Measurements from ENCODE around the gene CCDC85C. TPM values are rescaled to one million over a fixed set of nuclear protein-coding genes. Genes with fewer than 3 reads are reported as not detected.

Gene CCDC85C
- total RNA-seq, 1 donor, result 0.81 TPM

- no peak for DNase-seq (ENCODE audit: low read depth in 2 of 3, low spot score in 2 of 3)
Measured at GRCh38 chr14:99632410-99633035, 28.5 kb upstream of the CCDC85C start.

DNA sequence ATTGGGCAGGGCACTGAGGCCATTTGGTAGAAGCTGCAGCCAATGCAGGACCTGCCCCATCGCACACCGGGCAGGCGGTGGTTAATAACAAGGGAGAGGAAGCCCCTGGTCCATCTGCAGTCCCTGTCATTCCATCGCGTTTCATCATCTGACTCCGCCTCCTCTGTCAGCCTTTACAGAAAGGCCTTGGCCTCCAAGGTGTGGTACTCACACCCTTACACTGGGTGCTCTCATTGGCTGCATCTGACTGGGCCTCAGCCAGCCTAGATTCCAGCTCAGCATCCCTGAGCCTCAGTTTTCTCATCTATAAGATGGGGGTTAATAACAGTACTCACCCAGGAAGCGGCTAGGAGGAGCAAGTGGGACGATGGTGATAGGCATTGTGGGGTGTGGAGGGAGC, 26.2 kb upstream of the CCDC85C start:
- DNase-seq (ENCODE audit: low read depth in 2 of 3, low spot score in 2 of 3), result no peak

DNA sequence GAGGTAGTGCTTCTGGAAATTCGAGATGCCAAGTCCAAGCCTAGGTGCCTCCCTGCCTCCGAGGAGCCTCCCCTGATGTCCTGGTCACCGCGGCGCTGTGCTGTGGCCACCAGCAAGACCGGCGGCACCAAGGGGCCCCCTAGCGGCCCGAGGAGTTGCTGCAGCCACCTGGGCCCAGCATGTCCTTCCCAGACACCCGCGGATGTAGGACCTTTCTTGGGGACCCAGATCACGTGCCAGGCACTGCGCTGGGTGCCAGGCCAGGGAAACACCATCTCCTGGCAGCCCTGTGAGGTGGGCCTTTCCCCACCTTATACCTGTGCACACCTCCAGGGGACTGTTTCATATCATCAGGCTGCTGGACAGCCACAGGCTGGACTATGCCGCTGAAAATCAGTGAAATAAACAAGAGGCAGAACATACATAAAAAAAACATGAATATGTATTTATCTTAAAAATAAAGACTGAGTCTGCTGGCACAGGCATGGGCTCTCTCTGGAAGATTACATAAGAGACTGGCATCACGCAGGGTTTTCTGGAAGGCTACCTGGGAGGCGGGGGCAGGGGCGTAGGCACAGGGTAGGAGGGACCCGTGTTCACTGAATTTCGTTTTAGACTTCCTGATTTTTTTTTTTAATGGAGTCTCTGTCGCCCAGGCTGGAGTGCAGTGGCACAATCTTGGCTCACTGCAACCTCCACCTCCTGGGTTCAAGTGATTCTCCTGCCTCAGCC, 25.0 kb upstream of the CCDC85C start:
- DNase-seq (ENCODE audit: low read depth in 2 of 3, low spot score in 2 of 3), result peak; percentile 43 to 54 (median 50)

DNA sequence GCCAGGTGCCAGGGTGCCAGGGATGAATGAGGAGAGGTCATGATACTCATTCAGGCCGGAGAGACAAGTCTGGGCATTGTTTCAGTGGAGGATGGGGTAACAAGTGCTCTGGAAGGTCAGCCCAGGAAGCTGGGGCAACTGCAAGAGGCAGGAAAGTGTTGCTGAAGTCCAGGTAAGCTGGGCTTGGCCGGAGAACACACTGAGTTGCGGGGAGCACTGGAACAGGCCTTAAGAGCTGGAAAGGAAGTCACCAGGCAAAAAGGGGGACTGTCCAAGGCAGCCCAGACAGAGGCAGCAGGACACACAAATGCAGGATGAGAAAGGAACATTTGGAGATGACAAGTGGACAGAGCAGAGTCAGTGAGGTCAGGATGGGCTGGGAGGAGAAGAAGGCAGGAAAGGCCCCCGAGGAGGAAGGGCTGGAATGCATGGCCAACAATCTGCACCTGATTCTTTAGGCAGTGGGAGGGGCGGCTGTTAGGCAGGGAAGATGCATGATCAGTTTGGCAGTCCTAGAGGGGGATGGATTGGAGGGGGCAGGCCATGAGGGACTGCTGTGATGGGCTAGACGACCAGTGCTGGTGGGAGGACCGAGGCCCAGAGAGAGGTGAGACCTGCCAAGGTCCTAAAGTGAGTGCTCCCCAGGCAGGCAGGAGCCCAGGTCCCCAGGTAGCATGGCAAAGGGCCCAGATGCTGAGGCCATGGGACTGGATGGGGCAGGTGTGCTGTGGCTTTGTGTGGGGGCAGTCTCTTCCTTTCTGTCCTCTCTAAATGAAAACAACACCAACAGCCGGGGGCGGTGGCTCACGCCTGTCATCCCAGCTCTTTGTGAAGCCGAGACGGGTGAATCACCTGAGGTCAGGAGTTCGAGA, 23.7 kb upstream of the CCDC85C start:
- no peak for DNase-seq (ENCODE audit: low read depth in 2 of 3, low spot score in 2 of 3)

DNA sequence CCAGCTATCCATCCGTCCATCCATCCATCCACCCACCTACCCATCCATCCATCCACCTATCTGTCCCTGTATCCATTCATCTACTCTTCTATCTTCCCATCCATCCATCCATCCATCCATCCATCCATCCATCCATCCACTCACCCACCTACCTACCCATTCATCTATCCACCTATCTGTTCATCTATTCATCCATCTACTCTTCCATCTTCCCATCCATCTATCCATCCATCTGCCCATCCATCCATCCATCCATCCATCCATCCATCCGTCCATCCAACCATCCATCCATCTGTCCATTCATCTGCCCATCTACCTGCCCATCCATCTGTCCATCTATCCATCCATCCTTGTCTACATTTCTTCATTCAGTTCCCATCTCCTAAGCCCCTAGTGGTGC, 23.1 kb upstream of the CCDC85C start:
- no peak for DNase-seq (ENCODE audit: low read depth in 2 of 3, low spot score in 2 of 3)

DNA sequence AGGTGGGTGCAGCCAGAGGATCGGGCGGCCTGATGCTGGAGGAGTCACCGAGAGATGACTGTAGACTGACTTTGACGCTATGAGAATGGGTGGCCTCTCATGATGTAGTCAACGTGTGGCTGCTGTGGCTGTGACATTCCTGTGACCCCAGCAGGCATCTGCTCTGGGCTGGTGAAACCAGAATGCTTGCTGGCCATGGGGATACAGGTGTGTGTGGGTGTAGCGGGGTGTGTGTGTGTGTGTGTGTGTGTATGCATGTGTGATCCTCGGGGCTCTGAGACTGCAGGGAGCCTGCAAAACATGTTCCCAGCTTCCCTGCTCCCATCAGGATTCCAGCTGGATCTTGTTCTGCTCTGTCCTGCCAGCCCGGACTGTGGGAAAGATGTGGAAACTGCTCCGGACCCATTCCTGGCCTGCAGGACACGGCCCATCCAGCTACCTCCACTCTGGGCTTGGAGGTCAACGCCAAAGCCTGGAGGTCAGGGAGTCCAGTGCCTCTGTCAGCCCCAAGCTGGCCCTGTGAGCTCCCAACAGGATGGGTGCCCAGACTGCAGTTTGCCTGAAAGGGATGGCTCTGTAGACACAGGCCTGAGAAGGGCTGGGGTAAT, 22.1 kb upstream of the CCDC85C start:
- no peak for DNase-seq (ENCODE audit: low read depth in 2 of 3, low spot score in 2 of 3)

- no peak for DNase-seq (ENCODE audit: low read depth in 2 of 3, low spot score in 2 of 3)
Measured at GRCh38 chr14:99625476-99625875, 21.5 kb upstream of the CCDC85C start.

- DNase-seq (ENCODE audit: low read depth in 2 of 3, low spot score in 2 of 3), result no peak
Measured at GRCh38 chr14:99624971-99625370, 21.0 kb upstream of the CCDC85C start.

DNA sequence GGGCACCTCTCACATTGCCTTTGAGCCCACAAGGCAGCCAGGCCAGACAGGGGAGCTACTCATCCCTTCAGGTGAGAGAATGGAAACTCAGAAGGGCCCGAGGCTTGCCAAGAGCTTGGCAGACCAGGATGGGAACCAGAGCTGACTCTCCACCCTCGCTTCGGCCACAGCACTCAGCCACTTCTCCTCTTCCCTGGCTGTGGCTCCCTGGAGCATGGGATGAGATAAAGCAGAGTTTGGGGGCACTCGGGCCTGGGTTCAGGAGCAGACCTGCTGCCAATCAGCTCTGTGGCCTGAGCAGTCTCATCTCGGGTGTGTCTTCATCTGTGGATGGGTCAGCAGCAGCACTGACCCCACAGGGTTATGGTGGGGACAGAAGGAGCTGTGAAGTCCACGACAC, 20.0 kb upstream of the CCDC85C start:
- no peak for DNase-seq (ENCODE audit: low read depth in 2 of 3, low spot score in 2 of 3)

DNA sequence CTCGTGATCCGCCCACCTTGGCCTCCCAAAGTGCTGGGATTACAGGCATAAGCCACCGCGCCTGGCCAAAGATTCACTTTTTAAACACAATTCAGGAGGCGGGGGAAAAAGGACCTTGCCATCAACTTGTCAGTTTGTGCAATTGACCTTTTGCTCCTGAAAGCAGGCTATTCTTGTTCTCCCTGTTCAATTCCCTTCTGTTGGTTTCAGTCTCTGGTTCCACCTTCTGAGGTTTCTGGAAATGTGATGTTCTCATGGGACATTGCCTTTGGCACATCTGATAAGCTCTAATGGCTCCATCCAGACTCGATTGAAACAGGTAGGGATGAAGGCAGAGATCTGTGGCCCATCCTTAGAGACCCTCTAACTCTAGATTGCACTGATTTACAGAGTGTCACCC, 17.9 kb upstream of the CCDC85C start:
- DNase-seq (ENCODE audit: low read depth in 2 of 3, low spot score in 2 of 3), result no peak

DNA sequence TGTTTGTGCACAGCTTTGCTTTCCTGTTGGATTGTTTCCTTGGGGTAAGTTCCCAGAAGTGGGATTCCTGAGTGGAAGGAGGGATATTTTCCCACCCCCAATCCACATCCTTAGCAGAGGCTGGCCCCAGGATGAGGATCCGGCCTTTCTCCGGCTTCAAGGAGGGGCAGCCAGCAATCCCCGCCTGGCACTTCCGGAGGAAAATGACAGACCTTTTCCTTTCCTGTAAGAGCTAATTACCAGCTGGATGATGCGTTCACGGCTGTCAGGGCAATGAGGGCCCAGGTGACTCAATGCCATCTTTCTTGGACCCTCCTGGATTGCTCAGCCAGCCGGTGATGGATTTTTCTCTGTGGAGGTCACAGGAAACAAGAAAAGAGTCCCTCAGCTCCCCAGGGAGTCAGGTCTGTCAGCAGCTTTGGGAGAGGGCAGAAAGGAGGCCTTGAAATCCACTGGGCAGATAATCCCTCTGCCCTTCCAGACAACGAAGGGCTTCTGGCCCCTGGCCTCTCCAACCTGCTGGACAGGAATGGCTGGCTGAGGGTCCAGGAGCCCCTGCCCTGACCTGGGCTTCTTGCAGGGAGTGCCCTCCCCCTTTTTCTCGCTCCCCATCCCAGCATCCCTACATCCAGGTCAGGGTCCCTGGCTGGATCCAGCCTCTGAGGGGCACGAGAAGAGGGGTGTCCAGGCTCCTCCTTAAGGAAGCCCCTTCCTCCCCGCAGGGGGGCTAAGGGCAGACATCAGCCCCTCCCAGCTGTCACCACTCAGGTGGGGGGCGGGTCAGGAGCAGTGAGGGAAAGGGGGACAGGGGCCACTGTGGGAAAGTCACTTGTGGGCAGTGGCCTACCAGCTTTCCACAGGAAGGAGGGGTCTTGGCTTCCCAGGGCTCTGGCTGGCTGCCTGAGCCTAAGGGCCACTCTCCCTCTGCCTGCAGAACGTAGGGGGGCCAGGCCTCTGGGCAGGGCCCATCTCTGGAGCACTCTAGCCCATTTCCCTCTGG, 16.1 kb upstream of the CCDC85C start:
- DNase-seq (ENCODE audit: low read depth in 2 of 3, low spot score in 2 of 3), result no peak

DNA sequence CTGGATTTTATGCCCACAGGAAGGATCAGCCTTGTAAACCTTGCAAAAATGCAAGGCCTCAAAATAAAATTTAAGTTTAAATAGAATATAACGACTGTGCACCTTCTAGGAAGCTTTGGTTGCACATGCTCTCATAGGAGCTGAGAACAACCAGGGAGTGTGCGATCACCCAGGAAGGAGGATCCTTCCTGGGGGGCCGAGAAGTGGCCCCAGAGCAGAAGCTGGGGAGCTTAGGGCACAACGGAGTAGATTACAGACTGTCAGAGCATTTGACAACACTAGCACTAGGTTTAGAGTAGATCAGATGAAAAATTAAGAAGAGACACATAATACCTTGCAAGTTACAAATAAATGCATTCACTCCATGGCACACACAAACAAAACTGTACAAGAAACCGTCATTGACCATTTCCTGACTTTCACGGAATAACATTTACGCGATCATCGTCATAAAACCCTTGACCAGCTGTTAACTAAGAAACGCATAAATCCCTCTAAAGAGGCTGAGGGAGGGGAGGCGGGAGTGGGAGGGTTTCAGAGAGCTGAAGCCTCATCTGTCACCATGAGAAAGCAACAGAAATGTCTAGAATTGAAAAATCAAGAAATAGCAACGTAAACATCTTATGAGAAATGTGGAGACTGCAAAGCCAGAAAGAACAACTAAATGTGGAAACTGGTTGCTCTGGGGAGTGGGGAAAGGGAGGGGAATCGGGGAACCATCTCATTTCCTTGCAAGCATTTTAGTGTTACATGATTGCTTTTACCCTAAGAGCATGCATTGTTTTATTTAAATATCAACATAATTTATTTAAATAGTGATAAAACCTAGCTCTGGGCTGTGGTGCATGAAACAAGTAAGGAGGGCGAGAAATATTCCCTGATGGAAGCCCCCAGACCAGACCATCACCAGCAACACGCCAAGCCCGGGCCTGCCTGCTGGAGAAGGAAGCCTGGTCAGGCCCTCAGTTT, 13.1 kb upstream of the CCDC85C start:
- DNase-seq (ENCODE audit: low read depth in 2 of 3, low spot score in 2 of 3), result no peak

DNA sequence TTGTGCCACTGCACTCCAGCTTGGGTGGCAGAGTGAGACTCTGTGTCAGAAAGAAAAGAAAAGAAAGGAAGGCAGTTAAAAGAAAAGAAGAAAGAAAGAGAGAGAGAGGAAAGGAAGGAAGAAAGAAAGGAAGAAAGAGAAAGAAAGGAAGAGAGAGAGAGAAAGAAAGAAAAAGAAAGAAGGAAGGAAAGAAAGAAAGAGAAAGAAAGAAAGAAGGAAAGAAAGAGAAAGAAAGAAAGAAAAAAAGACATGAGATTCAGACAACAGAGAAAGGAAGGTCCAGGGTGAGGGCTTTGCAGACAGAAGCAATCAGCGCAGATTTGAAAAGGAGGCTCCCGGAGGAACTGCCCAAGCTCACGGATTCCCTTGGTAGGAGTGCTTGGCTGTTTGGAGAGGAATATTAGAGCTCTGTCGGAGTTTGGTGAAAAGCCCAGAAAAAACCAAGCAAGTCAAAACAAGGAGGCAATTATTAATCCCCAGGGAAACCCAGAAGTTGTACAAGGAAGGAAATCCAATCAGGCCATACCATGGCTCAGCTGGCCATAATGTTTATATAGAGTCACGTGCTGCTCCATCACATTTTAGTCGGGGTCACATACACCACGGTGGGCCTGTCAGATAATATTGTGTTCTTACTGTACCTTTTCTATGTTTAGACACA, 11.6 kb upstream of the CCDC85C start:
- DNase-seq (ENCODE audit: low read depth in 2 of 3, low spot score in 2 of 3), result no peak

GRCh38 chr14:99612738-99613330, 8.8 kb upstream of the CCDC85C start:
- DNase-seq (ENCODE audit: low read depth in 2 of 3, low spot score in 2 of 3), result no peak

- DNase-seq (ENCODE audit: low read depth in 2 of 3, low spot score in 2 of 3), result no peak
Measured at GRCh38 chr14:99612071-99612737, 8.2 kb upstream of the CCDC85C start.

DNA sequence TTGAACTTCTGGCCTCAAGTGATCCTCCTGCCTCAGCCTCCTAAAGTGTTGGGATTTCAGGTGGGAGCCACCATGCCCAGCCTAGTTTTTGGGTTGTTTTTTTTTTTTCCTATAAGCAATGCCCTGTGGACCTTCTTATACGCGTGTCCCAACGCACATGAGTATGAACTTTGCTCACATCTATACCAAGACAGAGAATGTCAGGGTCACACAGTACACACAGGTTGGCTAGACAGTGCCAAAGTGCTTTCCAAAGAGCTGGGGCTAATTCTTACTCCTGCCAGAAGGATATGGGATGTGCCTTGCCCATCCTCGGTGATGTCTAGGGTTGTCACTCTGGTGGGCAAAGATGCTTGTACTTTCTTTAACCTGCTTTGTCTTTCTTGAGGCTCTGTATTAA, 7.6 kb upstream of the CCDC85C start:
- DNase-seq (ENCODE audit: low read depth in 2 of 3, low spot score in 2 of 3), result no peak

All from hematopoietic multipotent progenitor cell (in vitro differentiated cells).